Kidney (tissue), 14 donors: ENCODE measurements around the gene SUPT5H. TPM values are rescaled to one million over a fixed set of nuclear protein-coding genes. Genes with fewer than 3 reads are reported as not detected.

Experiments used
- DNase-seq, 5 donors: peaks; one replicate each; pipeline ENCODE4 v3.0.0-alpha.2; 2013 to 2020
- FAIRE-seq: peaks from 2 replicates; lab custom pipeline; 2012; peaks lifted over from hg19 to GRCh38; lab: Jason Lieb, UNC
- H3K27ac ChIP-seq, 2 donors: one replicate each; pipeline ENCODE4 v1.7.0; 2013; ENCODE audit warnings: low read depth in 2 of 2, low read length in 2 of 2, inconsistent platforms in 1 of 2
- H3K27me3 ChIP-seq: one replicate; pipeline ENCODE4 v1.7.1; 2013; ENCODE audit warnings: low read length, inconsistent platforms; ENCODE audit not compliant: control insufficient read depth, insufficient read depth
- H3K36me3 ChIP-seq, 3 donors: one replicate each; pipeline versions ENCODE4 v1.7.0 to v1.7.1; 2013; ENCODE audit warnings: low read length in 3 of 3, control low read depth in 1 of 3, inconsistent platforms in 1 of 3; ENCODE audit not compliant: insufficient read depth in 3 of 3, control insufficient read depth in 2 of 3
- H3K4me1 ChIP-seq, 3 donors: one replicate each; pipeline versions ENCODE4 v1.7.0 to v1.7.1; 2013; ENCODE audit warnings: low read length in 3 of 3, inconsistent platforms in 1 of 3, low read depth in 1 of 3; ENCODE audit not compliant: control insufficient read depth in 2 of 3, insufficient read depth in 2 of 3
- H3K4me3 ChIP-seq, 3 donors: one replicate each; pipeline versions ENCODE4 v1.7.0 to v1.8.1; 2013; ENCODE audit warnings: low read length in 3 of 3, control low read depth in 1 of 3, inconsistent platforms in 1 of 3
- H3K9ac ChIP-seq, 3 donors: one replicate each; pipeline versions ENCODE4 v1.7.0 to v1.7.1; 2013; ENCODE audit warnings: low read length in 3 of 3, control low read depth in 1 of 3, inconsistent platforms in 1 of 3
- H3K9me3 ChIP-seq, 3 donors: one replicate each; pipeline versions ENCODE4 v1.7.0 to v1.7.1; 2013; ENCODE audit warnings: low read length in 3 of 3, control low read depth in 1 of 3, inconsistent platforms in 1 of 3; ENCODE audit not compliant: control insufficient read depth in 2 of 3, insufficient read depth in 1 of 3
- CTCF ChIP-seq: IDR thresholded peaks from 3 replicates; pipeline ENCODE4 v1.5.1; 2012; ENCODE audit warnings: mild to moderate bottlenecking, moderate library complexity, borderline replicate concordance; ENCODE audit not compliant: insufficient read depth; ENCODE audit errors: extremely low read depth
- intact Hi-C: fragments of 100-400 bp; cut with DNase I; formaldehyde crosslinking; loops from one replicate; pipeline ENCODE4 v1.11.1; 2022
- polyA plus RNA-seq: library from polyadenylated mRNA; stranded (reverse); fragments of 350-450 nt; fragmentation: Illumina TruSeq; extraction: RNeasy Lipid Tissue Mini Kit (QIAGEN cat#74804); gene quantifications from one replicate; pipeline ENCODE4 v1.2.3, GENCODE V29; 2014; ENCODE audit warnings: low read depth, low replicate concordance; ENCODE audit not compliant: insufficient read depth
- total RNA-seq: library from RNA; stranded (reverse); fragmentation: NEBNext Ultra II Directional; extraction: Animal tissue kit (Norgen Biotek cat#: 25700); gene quantifications from one replicate; pipeline ENCODE4 v1.2.1, GENCODE V29; 2021
- donor health status: control.
- donor health status: control.
- donor health status: control.
- donor health status: control.
- donor health status: control.
- donor health status: DM: yes; HTN: yes; CAD: no.
- donor health status: Normal renal cell carcinoma (clear cell type).

Gene SUPT5H
- total and polyA plus RNA-seq, 2 donors from 2014 or later, result 106 to 123 TPM

DNA sequence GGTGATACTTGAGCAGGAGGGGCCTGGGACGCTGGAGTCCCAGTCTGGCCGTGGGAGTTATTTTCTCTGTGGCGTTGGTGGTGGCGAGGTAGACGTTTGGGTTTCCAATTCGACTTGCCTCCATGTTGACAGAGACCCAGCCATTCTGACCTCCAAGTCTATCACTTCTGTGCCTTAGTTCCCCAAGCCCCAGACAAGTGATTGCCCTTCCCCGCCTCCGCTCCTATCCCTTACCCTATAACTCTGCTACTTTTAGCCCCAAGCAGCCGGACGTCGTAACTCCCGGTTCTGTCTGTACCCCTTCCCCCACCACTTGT lies 35.8 kb downstream of the SUPT5H start:
- no peaks in the 10 kb centered on the region for H3K9me3 ChIP-seq
- H3K27ac ChIP-seq, result peak overlapping the region; percentile 69 to 80
- H3K9ac ChIP-seq, result peak overlapping the region; percentile 83 to 97 (median 94)
- H3K36me3 ChIP-seq, result peaks cover 0 to 16% (median 12%) of the 10 kb centered on the region in 3 donors
- intact Hi-C loops, result no loop called here
- DNase-seq (no peak), FAIRE-seq (no peak)
- H3K4me1 ChIP-seq, result peaks cover 0 to 14% (median 0%) of the 10 kb centered on the region in 3 donors
- peak overlapping the region; percentile 89 to 99 (median 98) for H3K4me3 ChIP-seq
- no peak for TF ChIP-seq CTCF
- H3K27me3 ChIP-seq, result no peaks in the 10 kb centered on the region

GRCh38 chr19:39481676-39482075 lies 36.3 kb downstream of the SUPT5H start:
- intact Hi-C loops, result no loop called here
- Histone ChIP-seq H3K27ac (no peak overlapping the region), H3K4me1 (peaks cover 0 to 14% (median 0%) of the 10 kb centered on the region in 3 donors), H3K4me3 (peak overlapping the region; percentile 89 to 99 (median 98)), H3K9me3 (no peaks in the 10 kb centered on the region), H3K36me3 (peaks cover 0 to 17% (median 10%) of the 10 kb centered on the region in 3 donors), H3K27me3 (no peaks in the 10 kb centered on the region), H3K9ac (peak overlapping the region; percentile 83 to 97 (median 94))
- FAIRE-seq (no peak), DNase-seq (no peak)
- TF ChIP-seq CTCF, result no peak

GRCh38 chr19:39483141-39483540 lies 37.8 kb downstream of the SUPT5H start:
- no peaks in the 10 kb centered on the region for H3K9me3 ChIP-seq
- no peak overlapping the region for H3K9ac ChIP-seq
- peaks cover 0 to 24% (median 13%) of the 10 kb centered on the region in 3 donors for H3K36me3 ChIP-seq
- peaks cover 0 to 14% (median 0%) of the 10 kb centered on the region in 3 donors for H3K4me1 ChIP-seq
- TF ChIP-seq CTCF, result no peak
- H3K27me3 ChIP-seq, result no peaks in the 10 kb centered on the region
- intact Hi-C loops, result no loop called here
- H3K4me3 ChIP-seq, result no peak overlapping the region
- no peak for DNase-seq
- H3K27ac ChIP-seq, result no peak overlapping the region
- FAIRE-seq, result no peak

DNA sequence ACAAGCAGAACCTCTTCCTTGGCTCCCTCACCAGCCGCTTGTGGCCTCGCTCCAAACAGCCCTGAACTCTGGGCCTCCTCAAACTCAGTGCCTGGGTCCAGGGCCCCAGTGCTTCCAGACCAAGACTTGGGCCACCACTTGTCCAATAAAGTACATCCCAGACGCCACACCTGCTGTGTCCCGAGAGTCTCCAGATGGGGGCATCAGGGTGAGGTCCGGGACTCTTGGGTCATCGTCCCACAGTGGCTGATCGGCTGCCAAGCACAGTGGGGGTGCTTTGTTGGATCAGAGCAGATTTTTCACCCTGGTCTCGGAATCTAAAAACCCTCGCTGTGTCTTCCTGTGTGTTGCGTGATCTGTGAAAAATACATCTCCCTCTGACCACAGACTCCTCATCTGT lies 44.4 kb downstream of the SUPT5H start:
- intact Hi-C loops, result no loop called here
- H3K27me3 ChIP-seq, result no peaks in the 10 kb centered on the region
- no peak overlapping the region for H3K27ac ChIP-seq
- no peak overlapping the region for H3K4me3 ChIP-seq
- no peak for FAIRE-seq
- DNase-seq, result no peak
- no peaks in the 10 kb centered on the region for H3K9me3 ChIP-seq
- H3K36me3 ChIP-seq, result peaks cover 0 to 39% (median 27%) of the 10 kb centered on the region in 3 donors
- no peaks in the 10 kb centered on the region for H3K4me1 ChIP-seq
- TF ChIP-seq CTCF, result no peak
- no peak overlapping the region for H3K9ac ChIP-seq
